Heart left ventricle (tissue), 16 donors: Measurements from ENCODE around the gene RAD51B. TPM values are rescaled to one million over a fixed set of nuclear protein-coding genes. Genes with fewer than 3 reads are reported as not detected.

Source experiments
- ATAC-seq, 4 donors: fragments of 200-7000 bp; cut with Tn5 transposase; one replicate each; pipeline ENCODE4 v1.9.1; 2020 to 2022; ENCODE audit warnings: moderate library complexity in 4 of 4, mild to moderate bottlenecking in 3 of 4, moderate number of reproducible peaks in 1 of 4
- DNase-seq, 5 donors: peaks; one replicate each; pipeline ENCODE4 v3.0.0-alpha.2; 2020
- H3K27ac ChIP-seq, 12 donors: fragments of 200-600 bp; sonication (generic) in 4 of 12; one replicate each; pipeline versions ENCODE4 v1.5.0 to v1.8.0; 2016 to 2022; ENCODE audit warnings: mild to moderate bottlenecking in 2 of 12
- H3K27me3 ChIP-seq, 9 donors: fragments of 200-600 bp; sonication (generic) in 2 of 9; one replicate each; pipeline versions ENCODE4 v1.5.1 to v1.8.0; 2016 to 2022; ENCODE audit warnings: mild to moderate bottlenecking in 3 of 9
- H3K36me3 ChIP-seq, 9 donors: fragments of 200-600 bp; sonication (generic) in 2 of 9; one replicate each; pipeline versions ENCODE4 v1.5.0 to v1.8.0; 2018 to 2022; ENCODE audit warnings: mild to moderate bottlenecking in 2 of 9
- H3K4me1 ChIP-seq, 12 donors: fragments of 200-600 bp; sonication (generic) in 4 of 12; one replicate each; pipeline versions ENCODE4 v1.5.0 to v1.8.0; 2016 to 2022; ENCODE audit warnings: mild to moderate bottlenecking in 3 of 12
- H3K4me3 ChIP-seq, 12 donors: fragments of 200-600 bp; sonication (generic) in 4 of 12; one replicate each; pipeline versions ENCODE4 v1.5.0 to v1.8.0; 2017 to 2022; ENCODE audit warnings: mild to moderate bottlenecking in 9 of 12, moderate library complexity in 4 of 12
- H3K9me3 ChIP-seq, 12 donors: fragments of 200-600 bp; sonication (generic) in 4 of 12; one replicate each; pipeline versions ENCODE4 v1.5.0 to v1.8.0; 2016 to 2022; ENCODE audit warnings: mild to moderate bottlenecking in 1 of 12
- CTCF ChIP-seq, 12 donors: fragments of 200-600 bp; sonication (generic) in 4 of 12; IDR thresholded peaks; one replicate each; pipeline versions ENCODE4 v1.5.0 to v1.8.0; 2018 to 2022; ENCODE audit warnings: antibody characterized with exemption in 12 of 12, mild to moderate bottlenecking in 5 of 12
- POLR2A ChIP-seq, 2 donors: fragments of 450-650 bp; IDR thresholded peaks; one replicate each; pipeline ENCODE4 v1.6.1; 2017; ENCODE audit warnings: antibody characterized with exemption in 2 of 2, mild to moderate bottlenecking in 2 of 2, moderate library complexity in 2 of 2
- WGBS, 4 donors: extraction: QIAGEN DNeasy Blood & Tissue Kit in 2 of 4; methylation state at CpG; one replicate each; pipeline versions ENCODE4 v1.1.5 to v1.1.7; 2013 to 2018; 5-methylcytosine and 5-hydroxymethylcytosine counted together
- intact Hi-C, 10 donors: fragments of 100-400 bp; cut with DNase I; formaldehyde crosslinking; loops; one replicate each; pipeline versions ENCODE4 v1.11.1 to v1.14.2; 2022
- polyA plus RNA-seq, 2 donors: library from polyadenylated mRNA; stranded (reverse); fragments of 200-250 nt; gene quantifications; one replicate each; pipeline ENCODE4 v1.2.3, GENCODE V29; 2013
- total RNA-seq, 9 donors: library from RNA; depleted of rRNA in 2 of 9; stranded (reverse); fragments of >200 nt in 2 of 9; fragmentation: NEBNext Ultra II Directional in 3 of 9; extraction: Animal tissue kit (Norgen Biotek cat#: 25700) in 3 of 9; gene quantifications; one replicate each; pipeline versions ENCODE4 v1.1.0 to v1.2.4, GENCODE V29; 2016 to 2023
- donor health status: ischemic (EF 13 %, LVEDD 7.1; RV severe dilation, severe dysfunction).
- donor health status: healthy with polysubstance abuse.
- donor health status: DM: no; HTN: yes; CAD: no.
- donor health status: DM: no; HTN: no; CAD: no.
- donor health status: ischemic (EF 25% LVEDD 6.9; RV normal size, moderate dysfunction).
- donor health status: ischemic (EF 25% LVEDD 5.7; RV mildly dilated, moderate dysfunction).
- donor health status: healthy.
- donor health status: DM: yes; HTN: yes; CAD: no.
- donor health status: ischemic (EF 35%, LVEDD 5.7; RV mildly dilated, moderate dysfunction).
- donor health status: nonischemic (EF 11% LVEDD 7.7; RV severe dilation, severe dysfunction).
- donor health status: DM: yes; HTN: yes; CAD: no.
- donor health status: PGD.
- donor health status: ischemic (EF 29% LVEDD 5.4; RV normal size, mild dysfunction).
- donor health status: nonischemic (EF 23%, LVEDD 6.1; RV moderate dilation, normal function).

The RAD51B gene
- total and polyA plus RNA-seq, 11 donors, result 1.3 to 11.3 (median 3.2) TPM

GRCh38 chr14:68558096-68558495 lies 738.5 kb downstream of the RAD51B start:
- TF ChIP-seq POLR2A (IDR thresholded peaks at IDR 0.05) (no peak), CTCF (IDR thresholded peaks at IDR 0.05) (no peak)
- no peak overlapping the region for H3K27ac ChIP-seq
- intact Hi-C loops, result no loop called here
- no peaks in the 10 kb centered on the region for H3K27me3 ChIP-seq
- no peaks in the 10 kb centered on the region for H3K36me3 ChIP-seq
- H3K9me3 ChIP-seq, result no peaks in the 10 kb centered on the region
- ATAC-seq (no peak), DNase-seq (peak in 1 of 5 donors; percentile 16)
- peaks cover 0 to 50% (median 27%) of the 10 kb centered on the region in 12 donors for H3K4me1 ChIP-seq
- WGBS, 4 donors, result 94 to 97% (median 97%) methylated on average over 11 of the region's 11 CpGs
- H3K4me3 ChIP-seq, result no peak overlapping the region

GRCh38 chr14:68559949-68560348 lies 740.4 kb downstream of the RAD51B start:
- no peaks in the 10 kb centered on the region for H3K36me3 ChIP-seq
- no peak for TF ChIP-seq CTCF (IDR thresholded peaks at IDR 0.05)
- no peak for TF ChIP-seq POLR2A (IDR thresholded peaks at IDR 0.05)
- no peak overlapping the region for H3K4me3 ChIP-seq
- H3K27me3 ChIP-seq, result no peaks in the 10 kb centered on the region
- no peak overlapping the region for H3K27ac ChIP-seq
- DNase-seq, result no peak
- intact Hi-C loops, result no loop called here
- 94 to 98% (median 97%) methylated on average over 5 of the region's 5 CpGs for WGBS, 4 donors
- H3K4me1 ChIP-seq, result peaks cover 0 to 50% (median 27%) of the 10 kb centered on the region in 12 donors
- ATAC-seq, result no peak
- no peaks in the 10 kb centered on the region for H3K9me3 ChIP-seq

GRCh38 chr14:68561531-68562007 lies 742.0 kb downstream of the RAD51B start:
- no peaks in the 10 kb centered on the region for H3K9me3 ChIP-seq
- TF ChIP-seq POLR2A (IDR thresholded peaks at IDR 0.05), result no peak
- TF ChIP-seq CTCF (IDR thresholded peaks at IDR 0.05), result no peak
- ATAC-seq, result no peak
- H3K4me1 ChIP-seq, result peaks cover 3 to 58% (median 34%) of the 10 kb centered on the region in 12 donors
- 72 to 85% (median 78%) methylated on average over 8 to 10 of the region's 10 CpGs for WGBS, 4 donors
- no peak for DNase-seq
- peak overlapping the region in 7 of 12 donors; percentile 22 to 91 (median 75) for H3K27ac ChIP-seq
- no peaks in the 10 kb centered on the region for H3K36me3 ChIP-seq
- H3K27me3 ChIP-seq, result no peaks in the 10 kb centered on the region
- no peak overlapping the region for H3K4me3 ChIP-seq
- intact Hi-C loops, result no loop called here

- Histone ChIP-seq H3K36me3 (no peaks in the 10 kb centered on the region), H3K4me1 (peaks cover 3 to 58% (median 34%) of the 10 kb centered on the region in 12 donors), H3K9me3 (no peaks in the 10 kb centered on the region), H3K27me3 (no peaks in the 10 kb centered on the region), H3K27ac (peak overlapping the region; percentile 48 to 91 (median 78)), H3K4me3 (no peak overlapping the region)
- TF ChIP-seq CTCF (IDR thresholded peaks at IDR 0.05), result no peak
- no peak for TF ChIP-seq POLR2A (IDR thresholded peaks at IDR 0.05)
- intact Hi-C loops, result no loop called here
- DNase-seq (no peak), ATAC-seq (no peak)
- 96 to 97% (median 96%) methylated on average over 7 to 9 of the region's 9 CpGs for WGBS, 4 donors
Measured at GRCh38 chr14:68562911-68563250, 743.3 kb downstream of the RAD51B start.
